ENCODE results near the gene TPRA1.

The TPRA1 gene

GRCh38 chr3:127597020-127597771 lies 6.7 kb upstream of the TPRA1 start:
- no peak for DNase-seq (ENCODE audit: low read depth, low spot score)
- H3K27ac ChIP-seq: no peak overlapping the region

GRCh38 chr3:127595303-127595702 lies 4.8 kb upstream of the TPRA1 start:
- no peak overlapping the region for H3K27ac ChIP-seq
- no peak for DNase-seq (ENCODE audit: low read depth, low spot score)

- no peak overlapping the region for H3K27ac ChIP-seq
Observed at GRCh38 chr3:127593178-127593577, 2.6 kb upstream of the TPRA1 start.

GRCh38 chr3:127590282-127590592 lies 296 bp downstream of the TPRA1 start:
- no peak for DNase-seq (ENCODE audit: low read depth, low spot score)
- H3K27ac ChIP-seq: peak overlapping the region; percentile 94

More at GRCh38 chr3:127593178-127593577, 2.6 kb upstream of the TPRA1 start:
- no peak for DNase-seq (ENCODE audit: low read depth, low spot score)

- peak overlapping the region; percentile 94 for H3K27ac ChIP-seq
Observed at GRCh38 chr3:127589600-127590281, 792 bp downstream of the TPRA1 start.

GRCh38 chr3:127588806-127589577 lies 1.5 kb downstream of the TPRA1 start:
- peak overlapping the region; percentile 94 for H3K27ac ChIP-seq
- peak; percentile 24 for DNase-seq (ENCODE audit: low read depth, low spot score)

More at GRCh38 chr3:127589600-127590281, 792 bp downstream of the TPRA1 start:
- DNase-seq (ENCODE audit: low read depth, low spot score): no peak

GRCh38 chr3:127587876-127588275 lies 2.7 kb downstream of the TPRA1 start:
- no peak overlapping the region for H3K27ac ChIP-seq

GRCh38 chr3:127585813-127586413 lies 4.6 kb downstream of the TPRA1 start:
- no peak overlapping the region for H3K27ac ChIP-seq
- DNase-seq (ENCODE audit: low read depth, low spot score): no peak

More at GRCh38 chr3:127587876-127588275, 2.7 kb downstream of the TPRA1 start:
- no peak for DNase-seq (ENCODE audit: low read depth, low spot score)

- DNase-seq (ENCODE audit: low read depth, low spot score): no peak
- H3K27ac ChIP-seq: no peak overlapping the region
Observed at GRCh38 chr3:127585163-127585812, 5.2 kb downstream of the TPRA1 start.

- H3K27ac ChIP-seq: no peak overlapping the region
- no peak for DNase-seq (ENCODE audit: low read depth, low spot score)
Observed at GRCh38 chr3:127584734-127585133, 5.8 kb downstream of the TPRA1 start.

GRCh38 chr3:127580327-127581060 lies 10.0 kb downstream of the TPRA1 start:
- no peak for DNase-seq (ENCODE audit: low read depth, low spot score)
- no peak overlapping the region for H3K27ac ChIP-seq

GRCh38 chr3:127578802-127579201 lies 11.7 kb downstream of the TPRA1 start:
- DNase-seq (ENCODE audit: low read depth, low spot score): no peak
- no peak overlapping the region for H3K27ac ChIP-seq

GRCh38 chr3:127578168-127578567 lies 12.4 kb downstream of the TPRA1 start:
- H3K27ac ChIP-seq: no peak overlapping the region
- DNase-seq (ENCODE audit: low read depth, low spot score): no peak

- no peak for DNase-seq (ENCODE audit: low read depth, low spot score)
- no peak overlapping the region for H3K27ac ChIP-seq
Observed at GRCh38 chr3:127577448-127577847, 13.1 kb downstream of the TPRA1 start.

- no peak overlapping the region for H3K27ac ChIP-seq
- DNase-seq (ENCODE audit: low read depth, low spot score): peak; percentile 37
Observed at GRCh38 chr3:127574880-127575878, 15.4 kb downstream of the TPRA1 start.

GRCh38 chr3:127573912-127574311 lies 16.6 kb downstream of the TPRA1 start:
- no peak overlapping the region for H3K27ac ChIP-seq
- no peak for DNase-seq (ENCODE audit: low read depth, low spot score)

- no peak overlapping the region for H3K27ac ChIP-seq
- no peak for DNase-seq (ENCODE audit: low read depth, low spot score)
Observed at GRCh38 chr3:127573401-127573800, 17.1 kb downstream of the TPRA1 start.

GRCh38 chr3:127572735-127573134 lies 17.8 kb downstream of the TPRA1 start:
- H3K27ac ChIP-seq: no peak overlapping the region
- DNase-seq (ENCODE audit: low read depth, low spot score): no peak
